ENCODE measurements around the gene CD33.
"Not testable (repeated sequence)": the region's sequence is repeated elsewhere in the genome, so short reads cannot be mapped to it uniquely, and the experiment has no call there.

CD33 gene

DNA sequence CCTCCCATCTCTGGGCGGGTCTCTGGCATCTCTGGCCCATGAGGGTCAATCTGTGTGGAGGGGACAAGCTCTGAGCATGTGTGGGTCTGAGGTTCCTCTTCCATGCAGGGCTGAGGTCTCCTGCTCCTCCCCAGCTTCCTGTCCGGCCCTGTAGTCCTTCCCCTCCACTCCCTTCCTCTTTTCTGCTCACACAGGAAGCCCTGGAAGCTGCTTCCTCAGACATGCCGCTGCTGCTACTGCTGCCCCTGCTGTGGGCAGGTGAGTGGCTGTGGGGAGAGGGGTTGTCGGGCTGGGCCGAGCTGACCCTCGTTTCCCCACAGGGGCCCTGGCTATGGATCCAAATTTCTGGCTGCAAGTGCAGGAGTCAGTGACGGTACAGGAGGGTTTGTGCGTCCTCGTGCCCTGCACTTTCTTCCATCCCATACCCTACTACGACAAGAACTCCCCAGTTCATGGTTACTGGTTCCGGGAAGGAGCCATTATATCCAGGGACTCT lies at the start of gene CD33:
TSS of gene CD33 (plus strand) at position 183 of the 496 bp plus-strand sequence. CDS start at position 222, 39 bp downstream.
- not testable (repeated sequence) for DNase-seq

DNA sequence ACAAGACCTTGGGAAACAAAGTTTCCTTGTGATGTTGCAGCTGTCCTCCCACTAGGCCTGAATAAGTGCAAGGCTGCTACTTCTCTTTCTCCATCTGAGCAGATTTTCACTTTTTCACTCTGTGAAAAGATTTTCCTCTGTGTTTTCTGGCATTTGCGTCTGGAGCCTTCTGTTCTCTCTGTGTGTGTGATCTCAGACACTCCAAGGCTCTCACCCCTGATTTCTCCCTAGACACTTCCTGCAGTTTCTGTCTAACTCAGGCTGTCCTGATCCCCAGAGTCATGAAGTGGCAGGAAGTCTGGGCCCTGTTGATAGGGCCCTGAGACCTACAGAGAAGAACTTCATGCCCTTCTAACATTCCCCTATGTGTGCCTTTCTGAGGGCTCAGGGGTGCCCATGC lies 45.6 kb upstream of the CD33 start:
- no peak for DNase-seq

DNA sequence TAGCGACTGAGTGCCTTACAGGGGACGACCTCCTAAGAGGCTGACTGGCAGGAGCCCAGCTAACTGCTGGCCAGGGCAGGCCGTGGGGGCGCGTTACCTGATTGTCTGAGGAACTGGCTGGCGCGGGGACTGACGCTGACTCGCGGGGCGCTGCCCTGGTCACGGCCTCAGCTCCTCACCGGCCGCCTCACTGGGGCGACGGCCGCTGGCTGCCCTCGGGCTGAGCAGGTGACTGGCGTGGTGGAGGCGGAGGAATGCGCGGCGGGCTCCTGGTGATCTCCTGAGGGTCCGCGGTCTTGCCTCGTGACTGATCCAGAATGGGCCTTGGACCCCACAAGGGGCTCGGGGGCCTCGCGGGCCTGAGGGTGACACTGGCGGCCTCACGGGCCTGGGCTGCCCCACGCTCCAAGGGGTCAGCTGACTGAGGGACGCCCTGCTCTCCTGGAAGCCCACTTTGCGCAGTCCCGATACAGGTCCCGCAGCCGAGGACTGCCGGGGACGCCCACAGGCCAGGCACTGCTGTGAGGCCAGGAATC lies 43.4 kb upstream of the CD33 start:
- DNase-seq, result no peak

DNA sequence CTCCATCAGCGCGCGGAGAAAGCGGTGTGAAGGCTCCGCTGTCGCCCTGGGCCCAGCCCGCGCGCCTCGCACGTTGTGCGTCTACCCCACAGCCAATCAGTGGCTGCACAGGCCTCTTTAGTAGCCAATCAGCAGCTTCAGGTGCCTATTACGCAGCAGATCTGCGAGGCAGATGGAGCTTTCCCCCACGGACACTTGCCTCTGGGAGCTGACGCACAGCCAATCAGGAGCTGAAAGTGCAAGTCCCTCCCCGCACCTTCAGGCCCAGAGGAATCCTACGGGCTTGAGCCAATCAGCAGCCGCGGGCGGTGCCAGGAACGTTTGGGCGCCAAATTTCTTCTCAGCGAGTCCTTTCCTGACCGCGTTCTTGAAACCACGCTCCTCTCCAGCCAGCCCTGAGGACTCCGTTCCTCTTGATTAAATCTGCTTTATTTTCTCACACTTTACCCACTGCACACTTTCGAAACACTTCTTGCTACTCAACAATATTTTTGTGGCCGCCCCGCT lies 42.9 kb upstream of the CD33 start:
- DNase-seq, result no peak

DNA sequence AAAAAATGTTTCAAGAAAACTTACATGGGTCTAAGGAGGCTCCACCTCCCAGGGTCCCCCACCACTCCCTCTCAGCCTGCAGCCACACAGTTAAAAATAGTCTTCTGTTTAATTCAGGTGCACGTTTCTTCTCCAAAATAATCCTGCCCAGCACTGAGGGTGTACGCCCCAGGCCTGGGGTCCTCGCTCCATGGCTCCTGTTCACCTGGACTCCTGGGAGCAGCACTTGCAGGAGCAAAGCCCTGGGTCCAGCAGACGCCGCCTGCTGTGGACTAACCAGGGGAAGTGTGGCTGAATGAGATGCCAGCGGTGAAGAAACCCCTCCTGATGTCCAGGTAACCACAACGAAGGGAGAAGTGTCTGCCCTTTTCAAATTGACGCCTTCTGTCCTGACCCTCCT lies 41.3 kb upstream of the CD33 start:
- no peak for DNase-seq

DNA sequence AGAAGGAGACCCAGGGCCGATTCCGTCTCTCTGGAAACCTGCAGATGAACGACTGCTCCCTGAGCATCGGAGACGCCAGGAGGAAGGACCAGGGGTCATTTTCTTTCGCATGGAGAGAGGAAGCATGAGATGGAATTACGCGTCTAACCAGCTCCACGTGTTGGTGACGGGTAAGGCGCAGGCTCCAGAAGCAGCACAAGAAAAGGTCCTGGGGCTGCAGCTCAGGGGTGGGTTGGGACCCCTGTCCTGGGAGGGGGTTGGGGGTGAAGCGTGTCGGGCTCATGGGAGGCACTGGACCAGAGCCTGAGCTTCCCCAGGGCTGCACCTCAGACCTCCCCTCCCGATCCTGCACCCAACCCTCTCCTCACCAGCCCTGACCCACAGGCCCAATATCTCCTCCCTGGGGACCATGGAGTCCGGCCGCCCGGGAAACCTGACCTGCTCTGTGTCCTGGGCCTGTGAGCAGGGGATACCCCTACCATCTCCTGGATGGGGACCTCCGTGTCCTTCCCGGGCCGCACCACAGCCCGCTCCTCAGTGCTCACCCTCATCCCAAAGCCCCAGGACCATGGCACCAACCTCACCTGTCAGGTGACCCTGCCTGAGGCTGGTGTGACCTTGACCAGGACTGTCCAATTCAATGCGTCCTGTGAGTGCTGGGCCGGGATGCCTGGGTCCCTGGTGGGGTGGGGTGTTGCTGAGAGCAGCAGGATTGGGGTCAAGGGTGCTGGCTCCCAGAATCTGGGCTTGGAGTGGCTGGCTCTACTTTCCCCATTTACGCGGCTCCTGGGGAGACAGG lies 39.6 kb upstream of the CD33 start:
- no peak for DNase-seq

DNA sequence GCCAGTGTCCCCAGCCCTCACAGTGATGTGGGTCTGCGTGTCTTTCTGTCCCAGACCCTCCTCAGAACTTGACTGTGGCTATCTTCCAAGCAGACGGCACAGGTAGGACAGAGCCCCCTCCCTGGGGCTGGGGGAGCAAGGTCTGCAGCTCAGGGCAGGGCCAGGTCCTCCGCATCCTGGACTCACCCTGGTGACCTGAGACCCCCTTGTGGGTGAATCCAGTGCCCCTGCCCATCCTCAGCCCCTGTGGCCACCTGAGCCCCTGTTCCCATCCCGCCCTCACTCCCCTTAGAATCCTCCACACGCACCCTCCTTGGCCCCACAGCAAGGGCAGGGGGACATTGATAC lies 39.0 kb upstream of the CD33 start:
- no peak for DNase-seq

DNA sequence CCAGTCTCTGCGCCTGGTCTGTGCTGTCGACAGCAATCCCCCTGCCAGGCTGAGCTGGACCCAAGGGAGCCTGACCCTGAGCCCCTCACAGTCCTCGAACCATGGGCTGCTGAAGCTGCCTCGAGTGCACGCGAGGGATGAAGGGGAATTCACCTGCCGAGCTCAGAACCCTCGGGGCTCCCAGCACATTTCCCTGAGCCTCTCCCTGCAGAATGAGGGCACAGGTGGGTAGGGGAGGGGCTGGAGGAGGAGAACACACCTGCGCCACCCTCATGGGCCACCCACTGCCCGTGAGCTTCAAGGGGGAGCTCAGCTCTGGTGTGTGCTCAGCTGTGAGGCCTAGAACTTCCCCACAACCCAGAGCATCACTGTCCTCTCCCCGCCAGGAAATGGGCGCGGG lies 38.6 kb upstream of the CD33 start:
- no peak for DNase-seq

DNA sequence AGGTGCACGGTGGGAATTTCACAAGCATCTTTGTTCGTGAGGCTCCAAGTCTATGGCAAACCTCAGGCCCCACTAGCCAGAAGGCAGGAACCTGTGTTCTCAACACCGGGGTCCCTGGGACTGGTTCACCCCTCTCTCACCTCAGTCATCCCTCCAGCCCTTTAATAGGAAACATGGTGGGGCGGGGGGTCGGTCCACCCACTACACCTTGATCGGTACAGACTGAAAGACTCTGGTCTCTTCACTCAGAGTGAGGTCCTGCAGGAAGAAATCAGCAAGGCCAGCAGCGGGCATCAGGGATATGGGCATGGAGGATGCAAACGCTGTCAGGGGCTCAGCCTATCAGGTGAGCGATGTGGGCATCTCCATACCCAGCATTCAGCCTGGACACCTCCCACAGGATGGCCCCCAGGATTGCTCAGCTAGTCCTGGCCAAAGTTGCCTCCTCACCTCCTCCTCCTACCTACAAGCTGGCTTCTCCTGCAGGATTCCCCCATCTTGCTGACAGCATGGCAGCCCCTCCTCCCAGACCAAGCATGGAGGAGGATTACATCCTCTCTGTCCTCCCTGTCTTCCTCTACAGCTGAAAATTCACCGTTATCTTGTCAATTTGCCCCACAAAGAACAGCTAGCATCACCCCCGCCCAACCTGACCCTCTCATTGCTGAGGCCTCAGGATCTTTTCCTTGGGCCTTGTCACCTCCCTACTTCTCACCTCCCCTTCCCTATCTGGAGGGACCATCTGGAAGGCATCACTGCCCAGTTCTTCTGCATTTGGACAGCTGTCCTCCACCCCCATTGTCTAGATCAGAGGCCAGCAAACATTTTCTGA lies 37.3 kb upstream of the CD33 start:
- no peak for DNase-seq

DNA sequence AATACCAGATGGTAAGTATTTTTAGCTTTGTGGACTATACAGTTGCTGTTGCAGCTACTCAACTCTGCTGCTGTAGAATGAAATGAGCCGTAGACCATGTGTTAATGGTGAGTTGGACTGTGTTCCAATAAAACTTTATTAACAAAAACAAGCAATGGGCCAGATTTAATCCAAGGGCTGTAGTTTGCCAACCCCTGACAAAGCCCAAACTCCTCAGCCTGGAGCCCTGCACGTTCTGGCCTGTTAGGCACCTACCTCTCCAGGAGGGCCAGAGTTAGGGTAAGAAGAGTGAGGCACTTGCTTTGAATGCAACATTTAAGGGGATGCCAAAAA lies 36.7 kb upstream of the CD33 start:
- DNase-seq, result no peak

DNA sequence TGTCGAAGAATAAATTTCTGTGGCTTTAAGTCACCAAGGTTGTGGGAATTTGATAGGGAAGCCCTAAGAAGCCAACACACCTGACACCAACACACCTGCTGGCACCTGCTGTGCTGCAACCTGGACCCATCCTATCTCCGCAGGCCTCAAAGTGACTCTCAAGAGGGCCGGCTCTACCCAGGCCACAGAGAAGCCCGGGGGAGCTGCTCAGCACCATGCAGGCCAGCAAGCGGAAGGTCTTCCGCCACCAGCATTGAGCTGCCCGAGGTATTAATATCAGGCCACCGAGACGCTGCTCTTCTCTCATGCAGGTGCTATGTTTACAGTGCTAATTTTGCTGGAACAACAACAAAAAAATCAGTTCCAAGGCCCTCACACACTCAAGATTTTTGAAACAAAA lies 32.2 kb upstream of the CD33 start:
- no peak for DNase-seq

DNA sequence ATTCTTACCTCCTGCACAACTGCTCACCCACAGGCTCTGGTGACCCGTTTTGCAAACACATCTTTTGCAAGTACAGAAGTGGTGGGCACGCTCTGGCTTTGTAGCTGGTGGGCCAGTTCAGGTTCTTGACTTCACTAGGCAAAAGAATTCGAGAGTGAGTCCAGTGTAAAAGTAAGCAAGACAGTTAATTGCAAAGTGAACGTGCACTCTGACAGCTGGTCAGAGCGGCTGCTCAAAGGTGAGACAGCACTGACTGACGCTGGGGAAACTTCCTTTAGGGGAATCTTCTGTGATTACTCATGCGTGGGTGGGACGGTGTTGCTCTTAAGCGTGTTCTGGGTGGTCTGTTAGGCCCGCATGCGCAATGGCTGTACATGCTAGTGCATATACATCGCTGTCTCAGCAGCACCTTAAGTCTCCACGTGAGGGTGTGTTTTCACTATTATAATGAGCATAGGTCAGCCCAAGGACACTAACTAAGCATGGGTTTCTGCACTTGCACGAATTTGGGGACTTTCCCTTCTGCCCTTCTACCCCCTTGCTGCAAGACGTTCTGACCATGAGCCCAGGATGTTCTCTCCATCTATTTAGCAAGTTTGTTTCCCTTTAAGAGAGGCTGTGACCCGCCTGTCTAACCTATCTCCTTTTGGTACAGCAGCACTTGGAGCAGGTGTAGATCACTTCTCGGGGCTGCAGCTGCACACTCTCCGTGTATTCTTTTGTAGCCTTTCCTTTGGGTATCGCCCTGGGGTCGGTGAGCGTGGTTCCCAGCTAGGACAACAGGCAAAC lies 30.2 kb upstream of the CD33 start:
- no peak for DNase-seq

DNA sequence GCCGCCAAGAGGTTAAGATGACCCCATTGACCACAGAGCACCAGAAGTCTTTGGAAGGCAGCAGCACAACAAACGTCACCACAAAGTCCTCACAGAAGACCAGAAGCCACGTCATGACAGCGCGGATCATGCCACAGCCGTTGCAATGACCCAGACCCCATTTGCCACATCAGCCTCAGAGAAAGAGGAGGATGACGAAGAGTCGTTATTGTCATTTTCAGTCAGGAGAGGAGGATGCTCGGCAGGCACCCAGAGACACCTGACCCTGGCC lies 29.6 kb upstream of the CD33 start:
- no peak for DNase-seq

DNA sequence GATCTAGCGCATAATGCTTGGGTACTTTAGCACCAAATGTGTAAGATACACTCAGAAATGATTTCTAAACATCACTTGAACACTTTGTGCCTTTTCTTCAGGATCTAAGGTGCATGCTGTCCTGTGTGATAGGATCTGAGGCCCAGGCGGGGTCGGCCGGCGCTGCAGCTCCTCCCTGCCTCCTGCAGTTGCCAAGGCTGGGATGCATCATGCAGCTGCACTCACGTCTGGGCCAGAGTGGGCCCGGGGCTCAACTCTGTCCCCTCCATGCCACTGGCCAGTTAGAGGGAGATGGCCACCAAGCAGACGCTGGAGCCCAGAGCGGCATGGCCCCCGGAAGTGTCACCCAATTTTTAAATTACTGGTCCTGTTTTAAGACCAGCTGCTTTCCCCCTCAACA lies 29.3 kb upstream of the CD33 start:
- no peak for DNase-seq

DNA sequence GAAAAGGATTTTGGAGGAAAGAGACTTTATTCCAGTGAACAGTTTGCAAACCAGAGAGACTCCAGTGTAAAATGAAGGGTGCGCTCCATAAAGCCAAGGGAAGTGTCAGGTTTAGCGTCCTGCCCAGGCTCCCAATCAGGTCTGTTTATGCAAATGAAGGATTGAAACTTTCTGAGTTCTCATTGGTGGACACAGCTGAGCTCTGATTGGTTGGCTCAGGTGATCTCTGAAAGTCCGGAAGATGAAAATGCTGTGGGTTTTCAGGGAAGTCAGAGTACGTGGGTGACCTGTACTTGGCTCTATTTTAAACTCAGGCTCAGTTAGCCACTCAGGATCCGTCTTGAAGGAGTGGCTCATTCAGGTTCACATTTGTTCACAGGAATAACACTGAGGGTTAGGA lies 28.7 kb upstream of the CD33 start:
- no peak for DNase-seq

DNA sequence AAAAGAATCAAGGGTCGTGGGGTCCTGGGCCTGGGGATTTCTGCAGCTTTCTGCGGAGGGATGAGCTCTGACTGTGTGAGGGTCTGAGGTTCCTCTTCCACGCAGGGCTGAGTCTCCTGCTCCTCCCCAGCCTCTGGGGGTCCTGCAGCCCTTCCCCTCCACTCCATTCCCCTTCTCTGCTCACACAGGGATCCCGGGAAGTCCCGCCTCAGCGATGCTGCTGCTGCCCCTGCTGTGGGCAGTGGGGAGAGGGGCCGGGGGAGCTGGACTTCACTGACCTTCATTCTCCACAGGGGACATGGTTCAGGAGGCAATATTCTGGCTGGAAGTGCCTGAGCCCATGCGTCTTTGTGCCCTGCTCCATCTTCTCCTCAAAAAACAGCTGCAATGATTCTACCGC lies 26.2 kb upstream of the CD33 start:
- no peak for DNase-seq

DNA sequence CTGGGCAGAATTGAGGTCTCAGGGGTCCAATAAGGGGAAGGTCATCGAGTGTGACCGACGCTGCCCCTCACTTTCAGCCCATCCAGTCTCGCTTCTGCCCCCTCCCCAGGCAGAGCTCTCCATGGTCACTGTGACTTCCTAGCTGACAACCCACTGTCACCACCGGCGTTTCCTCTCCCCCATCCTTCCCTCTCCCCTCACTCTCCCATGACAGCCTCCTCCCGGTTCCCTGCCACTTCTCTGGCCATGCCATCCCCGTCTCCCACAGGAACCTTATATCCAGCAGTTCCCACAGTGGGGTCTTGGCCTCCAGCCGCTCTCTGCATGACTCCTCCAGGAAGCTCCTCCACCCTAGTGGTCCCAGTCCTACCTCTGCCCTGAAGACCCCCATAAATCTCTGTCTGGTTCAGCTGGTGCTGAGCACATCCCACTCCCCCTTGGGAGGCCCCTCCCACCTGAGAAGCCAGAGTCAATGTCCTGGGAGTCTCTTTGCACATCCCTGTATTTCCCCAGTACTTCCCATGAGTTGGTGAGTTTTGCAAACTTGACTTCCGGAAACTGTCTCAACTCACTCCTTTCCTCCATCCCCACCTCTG lies 24.7 kb upstream of the CD33 start:
- DNase-seq, result no peak

DNA sequence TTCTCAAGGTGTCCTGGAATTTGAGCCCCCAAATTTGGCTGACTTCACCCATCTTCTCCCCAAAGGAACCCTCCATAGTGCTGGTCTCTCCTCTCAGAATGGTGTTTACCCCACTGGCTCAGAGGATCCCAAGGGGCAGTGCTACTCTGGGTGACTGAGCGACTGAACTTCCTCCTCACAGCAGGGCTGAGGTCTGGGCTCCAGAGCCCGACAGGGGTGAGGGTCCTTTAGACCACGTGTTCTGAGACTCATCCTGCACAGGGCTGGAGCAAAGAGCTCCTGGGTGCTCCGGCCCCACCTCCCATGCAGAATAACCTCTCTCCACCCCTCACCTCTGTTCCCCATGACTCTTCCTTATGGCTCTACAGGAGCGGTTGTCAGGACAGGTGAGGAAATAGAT lies 23.2 kb upstream of the CD33 start:
- DNase-seq, result no peak

DNA sequence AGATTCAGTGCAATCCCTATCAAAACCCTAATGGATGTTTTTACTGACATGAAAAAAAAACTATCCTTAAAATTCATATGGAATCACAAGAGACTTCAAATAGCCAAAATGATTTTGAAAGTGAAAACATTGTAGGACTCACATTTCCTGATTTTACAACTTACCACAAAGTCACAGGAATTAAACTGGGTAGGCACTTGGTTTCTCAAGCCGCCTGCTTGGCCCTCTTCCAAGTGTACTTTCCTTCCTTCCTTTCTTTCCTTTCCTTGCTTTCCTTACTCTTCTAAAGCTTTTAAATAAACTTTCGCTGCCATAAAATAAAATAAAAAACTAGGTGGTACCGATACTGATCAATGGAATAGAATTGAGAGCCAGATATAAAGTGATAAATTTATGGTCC lies 21.0 kb upstream of the CD33 start:
- no peak for DNase-seq

DNA sequence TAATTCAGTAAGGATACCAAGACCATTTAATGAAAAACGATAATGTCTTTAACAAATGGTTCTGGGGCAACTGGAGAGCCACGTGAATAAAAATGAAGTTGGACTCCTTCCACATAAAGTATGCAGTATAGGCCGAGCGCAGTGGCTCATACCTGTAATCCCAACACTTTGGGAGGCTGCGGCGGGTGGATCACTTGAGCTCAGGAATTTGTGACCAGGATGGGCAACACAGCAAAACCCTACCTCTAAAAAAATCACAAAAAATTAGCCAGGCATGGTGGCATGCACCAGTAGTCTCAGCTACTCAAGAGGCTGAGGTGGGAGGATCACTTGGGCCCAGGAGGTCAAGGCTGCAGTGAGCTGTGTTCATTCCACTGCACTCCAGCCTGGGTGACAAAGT lies 20.6 kb upstream of the CD33 start:
- DNase-seq, result no peak

DNA sequence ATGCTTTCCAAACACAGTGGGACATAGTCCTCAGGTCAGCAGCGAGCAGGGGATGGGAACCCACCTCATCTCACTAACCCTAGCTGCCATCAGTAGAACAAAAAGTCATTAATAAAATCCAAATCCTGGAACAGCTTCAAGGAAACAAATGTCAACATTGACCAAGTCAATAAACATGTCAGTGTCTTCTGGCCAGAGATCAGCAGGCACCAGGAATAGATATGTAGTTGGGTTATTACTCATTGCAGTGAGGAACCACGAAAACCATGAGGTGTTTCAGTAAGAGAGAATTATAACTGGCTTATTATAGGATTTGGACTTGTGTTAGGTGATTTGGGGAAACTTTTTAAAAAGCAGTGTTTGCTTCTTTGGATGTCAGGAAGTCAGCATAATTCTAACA lies 17.1 kb upstream of the CD33 start:
- DNase-seq, result no peak

DNA sequence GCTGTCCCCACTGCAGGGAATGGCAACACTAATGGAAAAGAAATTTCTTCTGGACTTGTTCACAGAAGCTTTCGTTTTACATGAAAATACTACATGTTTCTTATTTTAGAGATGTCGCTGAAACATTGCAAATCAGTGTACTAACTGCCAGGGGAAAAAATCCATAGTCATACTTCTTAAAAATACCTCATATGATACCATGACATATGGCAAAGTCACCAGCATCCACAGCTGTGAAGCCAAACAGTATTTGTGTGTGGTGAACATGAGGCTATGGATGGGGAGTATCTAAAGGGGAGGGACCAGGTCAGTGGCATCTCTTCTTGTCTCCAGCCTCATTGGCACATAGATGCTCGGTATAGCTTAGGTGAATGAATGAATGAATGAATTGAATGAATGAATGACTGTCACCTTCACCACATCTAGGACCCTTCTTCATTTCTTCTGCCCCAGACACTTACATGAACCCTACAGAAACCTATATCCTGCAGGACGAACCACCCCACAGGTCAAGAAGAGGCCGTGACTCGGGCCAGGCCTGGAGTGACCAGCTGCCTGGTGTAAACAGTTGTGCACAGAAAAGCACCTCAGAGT lies 14.6 kb upstream of the CD33 start:
- no peak for DNase-seq
